Activated CD4-positive, alpha-beta memory T cell treated with anti-CD3 and anti-CD28 coated beads for 36 hours (primary cell): ENCODE data around the gene NOP14. TPM values are rescaled to one million over a fixed set of nuclear protein-coding genes. Genes with fewer than 3 reads are reported as not detected.
A peak's percentile ranks its signal among the peaks of the same experiment; 100 is the strongest.
"Not testable (repeated sequence)": the region's sequence is repeated elsewhere in the genome, so short reads cannot be mapped to it uniquely, and the experiment has no call there.

Experiments used
- CTCF ChIA-PET: fragments of 350-600 bp; sonication (Branson Sonifier 250); formaldehyde crosslinking; loops from one replicate; lab custom pipeline; 2021; ENCODE audit warnings: antibody characterized with exemption, inconsistent platforms; lab: Charles Lee
- POLR2A ChIA-PET: fragments of 350-600 bp; sonication (Branson Sonifier 250); formaldehyde crosslinking; loops from one replicate; lab custom pipeline; 2021; ENCODE audit warnings: antibody characterized with exemption; lab: Charles Lee
- DNase-seq: peaks from one replicate; pipeline ENCODE4 v3.0.0-alpha.2; 2020
- H3K27ac Mint-ChIP-seq: one replicate; pipeline ENCODE4 v1.8.0; 2021; ENCODE audit warnings: mixed read lengths
- H3K27me3 Mint-ChIP-seq: one replicate; pipeline ENCODE4 v1.8.0; 2021; ENCODE audit warnings: mixed read lengths
- H3K36me3 Mint-ChIP-seq: one replicate; pipeline ENCODE4 v1.8.0; 2021; ENCODE audit warnings: mixed read lengths
- H3K4me1 Mint-ChIP-seq: one replicate; pipeline ENCODE4 v1.8.0; 2021; ENCODE audit warnings: low read depth, mixed read lengths
- H3K4me3 Mint-ChIP-seq: one replicate; pipeline ENCODE4 v1.8.0; 2021; ENCODE audit warnings: mild to moderate bottlenecking, mixed read lengths
- H3K9me3 Mint-ChIP-seq: one replicate; pipeline ENCODE4 v1.8.0; 2021; ENCODE audit warnings: mixed read lengths
- intact Hi-C: fragments of 100-400 bp; cut with micrococcal nuclease; formaldehyde crosslinking; loops from one replicate; pipeline ENCODE4 v1.15.1; 2023
- total RNA-seq, 2 experiments: library from RNA; stranded (reverse); gene quantifications; one replicate each; pipeline ENCODE4 v1.2.3, GENCODE V29; 2021

The NOP14 gene
- total RNA-seq, 2 experiments from 2014 or later = 67.4 to 73.4 TPM

GRCh38 chr4:2961421-2961810 is 1.8 kb downstream of the NOP14 start:
- peaks cover 31% of the 10 kb centered on the region for H3K36me3 Mint-ChIP-seq
- peak overlapping the region; percentile 94 for H3K27ac Mint-ChIP-seq
- DNase-seq = peak; percentile 56
- peak overlapping the region; percentile 78 for H3K4me3 Mint-ChIP-seq
- no peaks in the 10 kb centered on the region for H3K27me3 Mint-ChIP-seq
- no peaks in the 10 kb centered on the region for H3K9me3 Mint-ChIP-seq
- ChIA-PET POLR2A (interaction anchor here (2.1 to 3.6 kb wide), 2 partner anchors 26 to 215 kb away, joined by 10 to 70 read pairs; no protein-coding TSS in a partner anchor), CTCF (interaction anchor here (3.5 to 3.6 kb wide), 2 partner anchors 25 to 76 kb away, joined by 15 to 20 read pairs; no protein-coding TSS in a partner anchor)
- intact Hi-C loops = loop anchor here (5.0 kb wide), 2 partner anchors 494 to 544 kb away; partner anchors contain the start of genes CFAP99, RNF4 and ZFYVE28
- H3K4me1 Mint-ChIP-seq = peaks cover 49% of the 10 kb centered on the region

- H3K27me3 Mint-ChIP-seq, H3K27ac Mint-ChIP-seq, H3K4me3 Mint-ChIP-seq, DNase-seq, POLR2A ChIA-PET, H3K9me3 Mint-ChIP-seq: not testable (repeated sequence)
- CTCF ChIA-PET = interaction anchor here (0.9 kb wide), 1 partner anchor 81 kb away, joined by 4 read pairs; no protein-coding TSS in a partner anchor
- peaks cover 41% of the 10 kb centered on the region for H3K36me3 Mint-ChIP-seq
- intact Hi-C loops = loop anchor here (5.0 kb wide), 2 partner anchors 493 to 543 kb away; partner anchors contain the start of genes CFAP99, RNF4 and ZFYVE28
- peaks cover 59% of the 10 kb centered on the region for H3K4me1 Mint-ChIP-seq
Observed at GRCh38 chr4:2960450-2960849, 2.8 kb downstream of the NOP14 start.

- peak overlapping the region; percentile 64 for H3K27ac Mint-ChIP-seq
- intact Hi-C loops = no loop called here
- no peak overlapping the region for H3K4me3 Mint-ChIP-seq
- peaks cover 56% of the 10 kb centered on the region for H3K36me3 Mint-ChIP-seq
- H3K4me1 Mint-ChIP-seq = peaks cover 71% of the 10 kb centered on the region
- H3K9me3 Mint-ChIP-seq = no peaks in the 10 kb centered on the region
- DNase-seq = no peak
- no peaks in the 10 kb centered on the region for H3K27me3 Mint-ChIP-seq
- ChIA-PET CTCF (interaction anchor here (1.3 kb wide), 1 partner anchor 22 kb away, joined by 3 read pairs; no protein-coding TSS in a partner anchor), POLR2A (no interaction called here)
Observed at GRCh38 chr4:2958446-2958845, 4.8 kb downstream of the NOP14 start.

GRCh38 chr4:2955186-2956044 is 7.8 kb downstream of the NOP14 start:
- not testable (repeated sequence) for H3K27me3 Mint-ChIP-seq, H3K4me3 Mint-ChIP-seq, H3K9me3 Mint-ChIP-seq, DNase-seq
- ChIA-PET CTCF (interaction anchor here (0.7 to 7.0 kb wide), 7 partner anchors 8 to 203 kb away, joined by 3 to 103 read pairs (median 4); partner anchors contain the start of genes GRK4 and NOP14), POLR2A (interaction anchor here (0.6 to 8.1 kb wide), 5 partner anchors 7 to 351 kb away, joined by 3 to 144 read pairs (median 14); partner anchors contain the start of genes GRK4 and NOP14)
- intact Hi-C loops = loop anchor here (2.0 kb wide), 1 partner anchor 191 kb away; no protein-coding TSS in a partner anchor
- H3K27ac Mint-ChIP-seq = peak overlapping the region; percentile 99
- peaks cover 75% of the 10 kb centered on the region for H3K36me3 Mint-ChIP-seq
- H3K4me1 Mint-ChIP-seq = peaks cover 82% of the 10 kb centered on the region

- peak; percentile 92 for DNase-seq
- POLR2A ChIA-PET = interaction anchor here (0.6 to 8.1 kb wide), 13 partner anchors 8 to 542 kb away, joined by 3 to 144 read pairs (median 4); partner anchors contain the start of genes GRK4 and NOP14
- Mint-ChIP-seq H3K27me3 (no peaks in the 10 kb centered on the region), H3K4me1 (peaks cover 75% of the 10 kb centered on the region), H3K36me3 (peaks cover 80% of the 10 kb centered on the region), H3K27ac (peak overlapping the region; percentile 99), H3K9me3 (no peaks in the 10 kb centered on the region), H3K4me3 (peak overlapping the region; percentile 61)
- intact Hi-C loops = loop anchor here (1.0 to 2.0 kb wide), 5 partner anchors 8 to 208 kb away; no protein-coding TSS in a partner anchor
- CTCF ChIA-PET = interaction anchor here (0.6 to 7.0 kb wide), 26 partner anchors 8 to 209 kb away, joined by 3 to 103 read pairs (median 4); partner anchors contain the start of genes GRK4, NOP14 and TNIP2
Observed at GRCh38 chr4:2954358-2955185, 8.6 kb downstream of the NOP14 start.

GRCh38 chr4:2953496-2953895 is 9.7 kb downstream of the NOP14 start:
- POLR2A ChIA-PET = interaction anchor here (0.8 to 8.1 kb wide), 8 partner anchors 9 to 541 kb away, joined by 3 to 144 read pairs (median 10); partner anchors contain the start of genes GRK4 and NOP14
- CTCF ChIA-PET = interaction anchor here (0.5 to 7.0 kb wide), 21 partner anchors 9 to 208 kb away, joined by 3 to 103 read pairs (median 4); partner anchors contain the start of genes GRK4, NOP14 and TNIP2
- Mint-ChIP-seq H3K36me3 (peaks cover 78% of the 10 kb centered on the region), H3K9me3 (no peaks in the 10 kb centered on the region), H3K4me3 (peak overlapping the region; percentile 61), H3K27me3 (no peaks in the 10 kb centered on the region), H3K4me1 (peaks cover 67% of the 10 kb centered on the region), H3K27ac (peak overlapping the region; percentile 99)
- intact Hi-C loops = no loop called here
- no peak for DNase-seq

- ChIA-PET CTCF (interaction anchor here (7.0 kb wide), 1 partner anchor 12 kb away, joined by 103 read pairs; no protein-coding TSS in a partner anchor), POLR2A (interaction anchor here (8.1 kb wide), 1 partner anchor 12 kb away, joined by 144 read pairs; no protein-coding TSS in a partner anchor)
- Mint-ChIP-seq H3K4me1 (peaks cover 39% of the 10 kb centered on the region), H3K9me3 (no peaks in the 10 kb centered on the region), H3K4me3 (no peak overlapping the region), H3K27me3 (no peaks in the 10 kb centered on the region), H3K36me3 (peaks cover 75% of the 10 kb centered on the region), H3K27ac (peak overlapping the region; percentile 38)
- DNase-seq = no peak
- intact Hi-C loops = no loop called here
Observed at GRCh38 chr4:2950221-2950989, 12.8 kb downstream of the NOP14 start.

GRCh38 chr4:2949782-2950125 is 13.5 kb downstream of the NOP14 start:
- Mint-ChIP-seq H3K4me1 (peaks cover 35% of the 10 kb centered on the region), H3K4me3 (no peak overlapping the region), H3K27ac (peak overlapping the region; percentile 33), H3K36me3 (peaks cover 79% of the 10 kb centered on the region), H3K27me3 (no peaks in the 10 kb centered on the region), H3K9me3 (no peaks in the 10 kb centered on the region)
- ChIA-PET CTCF (interaction anchor here (1.0 to 1.6 kb wide), 3 partner anchors 9 to 186 kb away, joined by 4 to 5 read pairs (median 5); partner anchors contain the start of genes GRK4 and NOP14), POLR2A (interaction anchor here (8.1 kb wide), 1 partner anchor 12 kb away, joined by 144 read pairs; no protein-coding TSS in a partner anchor)
- intact Hi-C loops = no loop called here
- no peak for DNase-seq

- POLR2A ChIA-PET = interaction anchor here (8.1 kb wide), 1 partner anchor 11 kb away, joined by 144 read pairs; no protein-coding TSS in a partner anchor
- DNase-seq = peak; percentile 55
- H3K4me1 Mint-ChIP-seq = peaks cover 35% of the 10 kb centered on the region
- peak overlapping the region; percentile 33 for H3K27ac Mint-ChIP-seq
- intact Hi-C loops = no loop called here
- H3K36me3 Mint-ChIP-seq = peaks cover 78% of the 10 kb centered on the region
- H3K4me3 Mint-ChIP-seq = no peak overlapping the region
- CTCF ChIA-PET = interaction anchor here (0.9 to 1.6 kb wide), 7 partner anchors 8 to 185 kb away, joined by 3 to 7 read pairs (median 5); partner anchors contain the start of genes GRK4 and NOP14
- no peaks in the 10 kb centered on the region for H3K27me3 Mint-ChIP-seq
- H3K9me3 Mint-ChIP-seq = no peaks in the 10 kb centered on the region
Observed at GRCh38 chr4:2948895-2949781, 14.1 kb downstream of the NOP14 start.
